HepG2 (cell line): ENCODE data around the gene PTPRE. TPM values are rescaled to one million over a fixed set of nuclear protein-coding genes. Genes with fewer than 3 reads are reported as not detected.

ENCODE experiments used
- ATAC-seq: fragments of 200-7000 bp; cut with Tn5 transposase; 3 replicates; pipeline ENCODE4 v1.9.1; 2020; ENCODE audit warnings: mild to moderate bottlenecking, moderate library complexity
- BruUV-seq: library from RNA; stranded (reverse); fragments of 400-500 nt; replicated peaks from 2 replicates; lab custom pipeline; 2021; lab: Mats Ljungman, UMichigan
- CTCF ChIA-PET: fragments of 300-600 bp; formaldehyde crosslinking; extraction: SDS; loops from one replicate; lab custom pipeline; 2021; ENCODE audit warnings: low total read pairs, inconsistent platforms, low intra/inter-chr PET ratio; lab: Yijun Ruan, JAX
- POLR2A ChIA-PET: fragments of 350-600 bp; sonication (Branson Sonifier 250); formaldehyde crosslinking; loops from one replicate; lab custom pipeline; 2020; ENCODE audit warnings: antibody characterized with exemption, inconsistent platforms; lab: Yijun Ruan, JAX
- DNase-seq: peaks from one replicate; pipeline ENCODE4 v3.0.0-alpha.2; 2015; ENCODE audit warnings: low spot score
- FAIRE-seq: peaks from 3 replicates; lab custom pipeline; 2011; peaks lifted over from hg19 to GRCh38; lab: Jason Lieb, UNC
- H2AFZ ChIP-seq: one replicate; pipeline ENCODE4 v1.6.1; 2011; ENCODE audit warnings: low read length, inconsistent platforms
- H3K27ac ChIP-seq: fragments of 300-600 bp; 3 replicates; pipeline ENCODE4 v1.8.0; 2011; ENCODE audit warnings: mixed run types, mild to moderate bottlenecking, mixed read lengths, low read length, inconsistent platforms; ENCODE audit not compliant: insufficient read depth; ENCODE audit errors: extremely low read length
- H3K27me3 ChIP-seq, 2 experiments: fragments of 200-600 bp in 1 of 2; 2 replicates in 1 of 2; 3 replicates in 1 of 2; pipeline versions ENCODE4 v1.6.0 to v1.8.0; 2011; ENCODE audit warnings: low read length in 2 of 2, mild to moderate bottlenecking in 2 of 2, moderate library complexity in 2 of 2, inconsistent platforms in 1 of 2; ENCODE audit not compliant: insufficient read depth in 2 of 2, control insufficient read depth in 1 of 2
- H3K36me3 ChIP-seq, 2 experiments: fragments of 200-600 bp in 1 of 2; replicated peaks in 1 of 2; 2 replicates in 1 of 2; 3 replicates in 1 of 2; pipeline versions ENCODE4 v1.5.1 to v1.8.0; 2011; ENCODE audit warnings: low read length in 2 of 2, inconsistent platforms in 1 of 2; ENCODE audit not compliant: insufficient read depth in 2 of 2, control insufficient read depth in 1 of 2
- H3K4me1 ChIP-seq: 2 replicates; pipeline ENCODE4 v1.5.1; 2012; ENCODE audit warnings: low read length, inconsistent platforms; ENCODE audit not compliant: insufficient read depth
- H3K4me2 ChIP-seq: 2 replicates; pipeline ENCODE4 v1.6.0; 2011; ENCODE audit warnings: low read depth, low read length, inconsistent platforms
- H3K4me3 ChIP-seq, 3 experiments: fragments of 200-600 bp in 1 of 3; sonication (generic), shearing (Covaris generic) in 1 of 3; replicated peaks in 1 of 3; 2 replicates each; pipeline ENCODE4 v1.5.1; 2011 to 2016; ENCODE audit warnings: low read length in 3 of 3, inconsistent platforms in 2 of 3, low read depth in 2 of 3, mild to moderate bottlenecking in 2 of 3, control low read depth in 1 of 3, mixed read lengths in 1 of 3; ENCODE audit not compliant: insufficient read depth in 1 of 3
- H3K79me2 ChIP-seq: one replicate; pipeline ENCODE4 v1.6.1; 2011; ENCODE audit warnings: low read length, inconsistent platforms; ENCODE audit not compliant: insufficient read depth
- H3K9ac ChIP-seq: 2 replicates; pipeline ENCODE4 v1.6.0; 2011; ENCODE audit warnings: mild to moderate bottlenecking, low read depth, low read length, inconsistent platforms; ENCODE audit not compliant: insufficient read depth
- H3K9me3 ChIP-seq: 2 replicates; pipeline ENCODE4 v1.5.1; 2012; ENCODE audit warnings: mild to moderate bottlenecking, low read length
- H4K20me1 ChIP-seq: 2 replicates; pipeline ENCODE4 v1.6.0; 2011; ENCODE audit warnings: inconsistent platforms, mild to moderate bottlenecking, low read length, moderate library complexity; ENCODE audit not compliant: insufficient read depth
- HMG20A ChIP-seq: IDR thresholded peaks from 2 replicates; pipeline ENCODE4 v1.6.1; 2016; ENCODE audit warnings: borderline replicate concordance
- ISL2 ChIP-seq: sonication (generic); formaldehyde crosslinking; IDR thresholded peaks from 2 replicates; pipeline ENCODE4 v1.5.0; 2020; ENCODE audit warnings: missing genetic modification reagents
- KLF15 ChIP-seq: sonication (generic); formaldehyde crosslinking; IDR thresholded peaks from 2 replicates; pipeline ENCODE4 v1.8.1; 2023; ENCODE audit warnings: borderline replicate concordance, mild to moderate bottlenecking, inconsistent platforms, missing genetic modification reagents, mixed read lengths
- NFE2L2 ChIP-seq: fragments of 150-350 bp; IDR thresholded peaks from 2 replicates; pipeline ENCODE4 v1.6.1; 2014; ENCODE audit warnings: low read length
- ZNF816 ChIP-seq: sonication (generic); formaldehyde crosslinking; IDR thresholded peaks from 2 replicates; pipeline ENCODE4 v1.8.0; 2022; ENCODE audit warnings: missing genetic modification reagents, mild to moderate bottlenecking, borderline replicate concordance
- WGBS: methylation state at CpG from one replicate; pipeline ENCODE4 v1.1.6; 2017; ENCODE audit warnings: low lambda C conversion rate; 5-methylcytosine and 5-hydroxymethylcytosine counted together
- in situ Hi-C: cut with HindIII; loops from 2 replicates; pipeline ENCODE4 v1.10.0; 2017; ENCODE audit warnings: low pct_unique_long_range_greater_than_20kb; ENCODE audit not compliant: extremely low pct_ligation_motif_present
- intact Hi-C: fragments of 100-400 bp; cut with micrococcal nuclease; formaldehyde crosslinking; loops from one replicate; pipeline ENCODE4 v1.10.0; 2022; ENCODE audit not compliant: unreplicated experiment
- polyA plus RNA-seq, 8 experiments: library from polyadenylated mRNA; depleted of rRNA in 3 of 8; stranded (reverse) in 7 of 8; unstranded in 1 of 8; fragments of >200 nt; fragmentation: Illumina TruSeq in 4 of 8; extraction: Trizol in 4 of 8; gene quantifications; 2 replicates each; pipeline versions ENCODE4 v1.2.1 to v1.2.3, GENCODE V29; 2011 to 2016; ENCODE audit warnings: low read depth in 4 of 8, missing spikeins in 1 of 8, mixed read lengths in 1 of 8; ENCODE audit not compliant: insufficient read depth in 1 of 8
- total RNA-seq, 5 experiments: library from RNA; depleted of rRNA; stranded (reverse); fragments of >200 nt; fragmentation: Illumina TruSeq; extraction: Trizol; gene quantifications; 2 replicates each; pipeline ENCODE4 v1.2.3, GENCODE V29; 2016; ENCODE audit warnings: low read depth in 1 of 5
- TF ChIP-seq, protein P1 (sequence below): sonication (generic); formaldehyde crosslinking; IDR thresholded peaks from 2 replicates; pipeline ENCODE4 v1.4.0; 2020; ENCODE audit warnings: missing genetic modification reagents, borderline replicate concordance
- TF ChIP-seq, protein P2 (sequence below): IDR thresholded peaks from 2 replicates; pipeline ENCODE4 v1.6.1; 2016; ENCODE audit warnings: low read depth, control low read depth

Gene PTPRE
- total and polyA plus RNA-seq, 2 of the 13 experiments (the other 11 are each of a cell fraction or from before 2014, with no cell fraction given) = 0.01 to 0.02 TPM

DNA sequence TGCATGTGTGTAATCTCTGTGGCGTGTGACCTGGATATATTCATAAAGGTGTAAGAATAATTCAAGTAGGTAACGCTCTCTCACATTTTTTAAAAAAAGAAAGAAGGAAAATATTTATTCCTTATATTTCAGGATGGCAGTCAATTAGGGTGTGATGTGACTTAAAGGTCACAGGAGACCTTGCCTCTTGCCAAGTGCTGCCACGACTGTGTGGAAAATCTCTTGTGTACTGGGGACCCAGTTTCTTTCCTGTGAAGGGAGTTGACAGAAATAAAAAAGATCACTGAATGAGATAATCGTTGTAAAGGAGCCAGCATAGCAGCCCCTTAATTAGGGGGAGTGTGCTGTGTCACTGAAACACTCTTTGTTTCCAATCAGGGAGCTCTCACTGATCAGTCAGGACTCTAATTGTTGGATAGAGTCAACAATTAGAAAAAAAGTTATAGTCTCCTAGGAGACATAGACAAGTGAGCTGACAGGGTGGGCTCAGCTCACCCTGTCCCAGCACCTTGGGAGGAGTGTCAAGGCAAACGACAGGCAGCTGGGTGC lies 31.1 kb downstream of the PTPRE start:
- BruUV-seq = no TSS peak
- TF ChIP-seq HMG20A (CRISPR knock-in tag) (no peak), NFE2L2 (no peak), KLF15 (CRISPR knock-in tag) (no peak), ZNF816 (CRISPR knock-in tag) (no peak), ISL2 (CRISPR knock-in tag) (no peak)
- TF ChIP-seq, protein P1, sequence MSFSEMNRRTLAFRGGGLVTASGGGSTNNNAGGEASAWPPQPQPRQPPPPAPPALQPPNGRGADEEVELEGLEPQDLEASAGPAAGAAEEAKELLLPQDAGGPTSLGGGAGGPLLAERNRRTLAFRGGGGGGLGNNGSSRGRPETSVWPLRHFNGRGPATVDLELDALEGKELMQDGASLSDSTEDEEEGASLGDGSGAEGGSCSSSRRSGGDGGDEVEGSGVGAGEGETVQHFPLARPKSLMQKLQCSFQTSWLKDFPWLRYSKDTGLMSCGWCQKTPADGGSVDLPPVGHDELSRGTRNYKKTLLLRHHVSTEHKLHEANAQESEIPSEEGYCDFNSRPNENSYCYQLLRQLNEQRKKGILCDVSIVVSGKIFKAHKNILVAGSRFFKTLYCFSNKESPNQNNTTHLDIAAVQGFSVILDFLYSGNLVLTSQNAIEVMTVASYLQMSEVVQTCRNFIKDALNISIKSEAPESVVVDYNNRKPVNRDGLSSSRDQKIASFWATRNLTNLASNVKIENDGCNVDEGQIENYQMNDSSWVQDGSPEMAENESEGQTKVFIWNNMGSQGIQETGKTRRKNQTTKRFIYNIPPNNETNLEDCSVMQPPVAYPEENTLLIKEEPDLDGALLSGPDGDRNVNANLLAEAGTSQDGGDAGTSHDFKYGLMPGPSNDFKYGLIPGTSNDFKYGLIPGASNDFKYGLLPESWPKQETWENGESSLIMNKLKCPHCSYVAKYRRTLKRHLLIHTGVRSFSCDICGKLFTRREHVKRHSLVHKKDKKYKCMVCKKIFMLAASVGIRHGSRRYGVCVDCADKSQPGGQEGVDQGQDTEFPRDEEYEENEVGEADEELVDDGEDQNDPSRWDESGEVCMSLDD (CRISPR knock-in tag) = no peak
- TF ChIP-seq, protein P2, sequence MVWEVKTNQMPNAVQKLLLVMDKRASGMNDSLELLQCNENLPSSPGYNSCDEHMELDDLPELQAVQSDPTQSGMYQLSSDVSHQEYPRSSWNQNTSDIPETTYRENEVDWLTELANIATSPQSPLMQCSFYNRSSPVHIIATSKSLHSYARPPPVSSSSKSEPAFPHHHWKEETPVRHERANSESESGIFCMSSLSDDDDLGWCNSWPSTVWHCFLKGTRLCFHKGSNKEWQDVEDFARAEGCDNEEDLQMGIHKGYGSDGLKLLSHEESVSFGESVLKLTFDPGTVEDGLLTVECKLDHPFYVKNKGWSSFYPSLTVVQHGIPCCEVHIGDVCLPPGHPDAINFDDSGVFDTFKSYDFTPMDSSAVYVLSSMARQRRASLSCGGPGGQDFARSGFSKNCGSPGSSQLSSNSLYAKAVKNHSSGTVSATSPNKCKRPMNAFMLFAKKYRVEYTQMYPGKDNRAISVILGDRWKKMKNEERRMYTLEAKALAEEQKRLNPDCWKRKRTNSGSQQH (CRISPR knock-in tag) = no peak
- DNase-seq (no peak), FAIRE-seq (no peak), ATAC-seq (no peak)
- Histone ChIP-seq H3K4me1 (no peaks in the 10 kb centered on the region), H3K4me3 (no peak overlapping the region), H3K36me3 (no peaks in the 10 kb centered on the region), H2AFZ (no peak overlapping the region), H4K20me1 (no peaks in the 10 kb centered on the region), H3K27me3 (peaks cover 0 to 8% of the 10 kb centered on the region in 2 experiments; a peak in 2 of 5 replicates), H3K4me2 (no peak overlapping the region), H3K27ac (no peak overlapping the region), H3K79me2 (no peaks in the 10 kb centered on the region), H3K9ac (no peak overlapping the region), H3K9me3 (no peaks in the 10 kb centered on the region)
- 16% methylated on average over 5 of the region's 5 CpGs for WGBS
- ChIA-PET CTCF (no interaction called here), POLR2A (no interaction called here)
- in situ Hi-C loops = no loop called here
- intact Hi-C loops = no loop called here
